Uterus (tissue), 4 donors: ENCODE measurements around the gene PLPPR5. TPM values are rescaled to one million over a fixed set of nuclear protein-coding genes. Genes with fewer than 3 reads are reported as not detected.

Experiments
- DNase-seq, 2 donors: peaks; one replicate each; pipeline ENCODE4 v3.0.0-alpha.2; 2019 to 2020
- H3K27ac ChIP-seq, 2 donors: fragments of 200-600 bp; sonication (generic); 1 replicate in 1 of 2; 2 replicates in 1 of 2; pipeline ENCODE4 v1.5.1; 2016 to 2018
- H3K27me3 ChIP-seq, 2 donors: fragments of 200-600 bp; sonication (generic); one replicate each; pipeline ENCODE4 v1.5.1; 2018 to 2019; ENCODE audit warnings: control low read depth in 1 of 2
- H3K36me3 ChIP-seq, 2 donors: fragments of 200-600 bp; sonication (generic); one replicate each; pipeline ENCODE4 v1.5.1; 2019; ENCODE audit warnings: control low read depth in 1 of 2
- H3K4me1 ChIP-seq, 2 donors: fragments of 200-600 bp; sonication (generic); one replicate each; pipeline ENCODE4 v1.5.1; 2018 to 2019; ENCODE audit warnings: control low read depth in 1 of 2
- H3K4me3 ChIP-seq, 2 donors: fragments of 200-600 bp; sonication (generic); 1 replicate in 1 of 2; 2 replicates in 1 of 2; pipeline ENCODE4 v1.5.1; 2018 to 2019; ENCODE audit warnings: mild to moderate bottlenecking in 1 of 2
- H3K9me3 ChIP-seq, 2 donors: fragments of 200-600 bp; sonication (generic); one replicate each; pipeline ENCODE4 v1.5.1; 2019; ENCODE audit warnings: control low read depth in 1 of 2
- POLR2A ChIP-seq, 2 donors: fragments of 450-650 bp; IDR thresholded peaks; one replicate each; pipeline ENCODE4 v1.6.1; 2016; ENCODE audit warnings: antibody characterized with exemption in 2 of 2, mild to moderate bottlenecking in 1 of 2, moderate library complexity in 1 of 2
- intact Hi-C: fragments of 100-400 bp; cut with DNase I; formaldehyde crosslinking; loops from one replicate; pipeline ENCODE4 v1.15.1; 2023; ENCODE audit warnings: low total_unique reads
- total RNA-seq, 4 donors: library from RNA; depleted of rRNA in 3 of 4; stranded (reverse); fragments of >200 nt in 3 of 4; gene quantifications; one replicate each; pipeline versions ENCODE4 v1.1.0 to v1.2.4, GENCODE V29; 2014 to 2023
- TF ChIP-seq, protein P1 (sequence below), 4 experiments: fragments of 200-600 bp in 2 of 4; fragments of 450-650 bp in 2 of 4; sonication (generic) in 2 of 4; IDR thresholded peaks; one replicate each; pipeline ENCODE4 v1.5.1; 2016 to 2019; ENCODE audit warnings: antibody characterized with exemption in 4 of 4, mild to moderate bottlenecking in 2 of 4, moderate library complexity in 1 of 4
- donor health status: DM: yes; HTN: yes; CAD: no.

Gene PLPPR5
- total RNA-seq, 4 donors from 2014 or later = 0.76 TPM; not detected in 3

DNA sequence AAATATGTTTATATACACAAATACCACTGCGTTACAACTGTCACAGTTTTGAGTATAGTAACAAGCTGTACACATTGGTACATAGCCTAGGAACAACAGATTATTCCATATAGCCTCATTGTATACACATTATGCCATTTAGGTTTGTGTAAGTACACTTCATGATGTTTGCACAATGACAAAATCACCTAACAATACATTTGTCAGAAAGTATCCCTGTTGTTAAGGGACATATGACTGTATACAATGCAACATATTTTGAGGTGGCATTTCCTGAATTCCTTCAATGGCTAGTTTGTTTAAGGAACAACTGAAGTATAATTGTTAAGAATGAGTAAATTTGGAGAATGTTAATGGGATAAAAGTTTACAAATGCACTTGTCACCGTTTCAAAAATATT, 19.0 kb downstream of the PLPPR5 start:
- Histone ChIP-seq H3K4me3 (no peak overlapping the region), H3K9me3 (no peaks in the 10 kb centered on the region), H3K27me3 (no peaks in the 10 kb centered on the region), H3K36me3 (no peaks in the 10 kb centered on the region), H3K4me1 (no peaks in the 10 kb centered on the region), H3K27ac (no peak overlapping the region)
- no peak for TF ChIP-seq POLR2A (IDR thresholded peaks at IDR 0.05)
- TF ChIP-seq, protein P1, sequence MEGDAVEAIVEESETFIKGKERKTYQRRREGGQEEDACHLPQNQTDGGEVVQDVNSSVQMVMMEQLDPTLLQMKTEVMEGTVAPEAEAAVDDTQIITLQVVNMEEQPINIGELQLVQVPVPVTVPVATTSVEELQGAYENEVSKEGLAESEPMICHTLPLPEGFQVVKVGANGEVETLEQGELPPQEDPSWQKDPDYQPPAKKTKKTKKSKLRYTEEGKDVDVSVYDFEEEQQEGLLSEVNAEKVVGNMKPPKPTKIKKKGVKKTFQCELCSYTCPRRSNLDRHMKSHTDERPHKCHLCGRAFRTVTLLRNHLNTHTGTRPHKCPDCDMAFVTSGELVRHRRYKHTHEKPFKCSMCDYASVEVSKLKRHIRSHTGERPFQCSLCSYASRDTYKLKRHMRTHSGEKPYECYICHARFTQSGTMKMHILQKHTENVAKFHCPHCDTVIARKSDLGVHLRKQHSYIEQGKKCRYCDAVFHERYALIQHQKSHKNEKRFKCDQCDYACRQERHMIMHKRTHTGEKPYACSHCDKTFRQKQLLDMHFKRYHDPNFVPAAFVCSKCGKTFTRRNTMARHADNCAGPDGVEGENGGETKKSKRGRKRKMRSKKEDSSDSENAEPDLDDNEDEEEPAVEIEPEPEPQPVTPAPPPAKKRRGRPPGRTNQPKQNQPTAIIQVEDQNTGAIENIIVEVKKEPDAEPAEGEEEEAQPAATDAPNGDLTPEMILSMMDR (IDR thresholded peaks at IDR 0.05) = no peak
- DNase-seq = no peak
- intact Hi-C loops = no loop called here

DNA sequence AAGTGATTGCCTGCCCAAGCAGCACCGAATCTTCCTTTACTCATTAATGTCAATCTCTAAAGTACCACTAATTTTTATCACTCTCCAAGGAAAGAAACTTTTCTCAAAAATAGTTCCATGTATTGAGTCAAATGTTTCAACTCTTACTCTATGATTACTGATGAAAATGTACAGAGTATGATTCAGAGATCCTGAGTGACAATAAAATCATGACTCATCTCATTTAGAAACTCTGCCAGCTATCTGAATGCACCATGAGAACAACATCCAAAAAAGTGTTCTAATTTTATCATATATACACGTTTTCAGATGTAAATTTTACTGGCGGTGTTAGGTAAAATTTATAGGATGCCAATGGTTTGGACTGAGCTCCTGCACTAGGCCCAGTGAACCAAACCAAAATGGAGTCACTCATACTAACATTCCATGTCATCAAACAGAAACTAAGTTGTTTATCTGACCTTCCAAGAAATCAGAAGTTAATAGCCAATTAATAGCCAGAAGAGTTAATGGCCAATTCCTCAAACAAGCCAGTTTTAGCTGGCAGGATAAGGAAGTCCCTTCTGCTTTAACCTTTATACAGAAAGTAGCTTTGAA, 22.6 kb downstream of the PLPPR5 start:
- intact Hi-C loops = no loop called here
- no peak for TF ChIP-seq POLR2A (IDR thresholded peaks at IDR 0.05)
- TF ChIP-seq, protein P1 (IDR thresholded peaks at IDR 0.05) = no peak

DNA sequence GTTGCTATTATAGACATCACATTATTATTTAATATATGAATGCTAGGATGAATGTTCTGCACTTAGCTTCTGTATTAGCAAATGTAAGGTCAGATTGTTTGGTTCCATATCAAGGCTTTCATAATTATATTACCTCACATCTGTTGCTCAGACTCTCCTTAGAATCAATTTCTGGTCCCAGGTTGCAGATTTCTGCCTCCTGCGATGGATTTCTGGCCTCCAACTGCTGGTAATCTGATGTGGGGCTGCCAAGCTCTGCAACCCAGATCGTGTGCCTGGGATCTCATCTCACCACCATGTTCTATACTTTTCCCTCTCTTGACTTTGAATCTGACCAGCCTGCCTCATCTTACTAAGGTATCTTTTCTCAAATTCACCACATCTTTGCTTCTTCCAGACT, 25.2 kb downstream of the PLPPR5 start:
- TF ChIP-seq, protein P1 (IDR thresholded peaks at IDR 0.05) = no peak
- TF ChIP-seq POLR2A (IDR thresholded peaks at IDR 0.05) = no peak
- no peak overlapping the region for H3K4me3 ChIP-seq
- DNase-seq = no peak
- no peaks in the 10 kb centered on the region for H3K9me3 ChIP-seq
- intact Hi-C loops = no loop called here
- no peaks in the 10 kb centered on the region for H3K4me1 ChIP-seq
- no peaks in the 10 kb centered on the region for H3K36me3 ChIP-seq
- no peaks in the 10 kb centered on the region for H3K27me3 ChIP-seq
- no peak overlapping the region for H3K27ac ChIP-seq

More for the DNA sequence above, 22.6 kb downstream of the PLPPR5 start:
- H3K36me3 ChIP-seq = no peaks in the 10 kb centered on the region
- H3K4me3 ChIP-seq = no peak overlapping the region
- H3K4me1 ChIP-seq = no peaks in the 10 kb centered on the region
- H3K9me3 ChIP-seq = no peaks in the 10 kb centered on the region
- no peak for DNase-seq
- no peak overlapping the region for H3K27ac ChIP-seq
- H3K27me3 ChIP-seq = no peaks in the 10 kb centered on the region

DNA sequence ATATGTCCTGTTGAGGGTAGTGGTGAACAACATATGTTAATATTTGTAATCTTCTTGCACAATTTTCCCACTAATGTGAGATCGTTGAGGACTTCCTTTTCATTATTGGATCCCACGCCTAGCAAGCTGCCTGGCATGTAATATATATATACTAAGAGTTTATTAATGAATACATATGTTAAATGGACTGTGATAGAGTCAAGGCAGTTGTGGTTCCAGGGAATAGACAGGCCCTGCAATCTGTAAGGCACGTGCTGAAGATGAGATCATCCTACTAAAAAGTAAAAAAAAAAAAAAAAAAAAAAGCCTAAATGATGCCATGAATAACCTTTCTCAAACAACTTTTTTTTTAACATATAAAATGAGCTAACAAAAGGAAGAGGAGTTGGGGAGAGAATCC, 28.9 kb downstream of the PLPPR5 start:
- DNase-seq = no peak

DNA sequence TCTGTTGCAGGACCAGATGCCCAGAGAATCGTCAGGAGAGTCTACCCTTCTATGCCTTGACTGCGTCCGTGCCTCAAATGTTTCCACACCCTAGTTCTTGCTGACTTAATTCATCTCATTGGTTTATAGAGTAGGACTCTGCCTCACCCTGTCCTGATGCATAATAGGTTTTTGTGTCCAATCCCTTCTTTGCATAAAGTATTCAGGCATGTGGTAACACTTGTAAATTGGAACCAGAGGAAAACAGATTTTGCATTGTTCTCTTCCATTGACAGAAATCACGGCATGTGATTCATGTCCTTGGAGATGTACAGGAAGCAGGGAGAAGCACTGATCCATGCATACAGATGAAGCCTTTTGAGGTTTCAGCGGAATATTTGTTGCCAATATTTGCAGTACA, 29.5 kb downstream of the PLPPR5 start:
- H3K36me3 ChIP-seq = no peaks in the 10 kb centered on the region
- no peak overlapping the region for H3K4me3 ChIP-seq
- H3K27me3 ChIP-seq = no peaks in the 10 kb centered on the region
- DNase-seq = no peak
- no peaks in the 10 kb centered on the region for H3K4me1 ChIP-seq
- intact Hi-C loops = no loop called here
- TF ChIP-seq, protein P1 (IDR thresholded peaks at IDR 0.05) = no peak
- TF ChIP-seq POLR2A (IDR thresholded peaks at IDR 0.05) = no peak
- no peak overlapping the region for H3K27ac ChIP-seq
- H3K9me3 ChIP-seq = no peaks in the 10 kb centered on the region

More for the DNA sequence above, 28.9 kb downstream of the PLPPR5 start:
- Histone ChIP-seq H3K4me3 (no peak overlapping the region), H3K27ac (no peak overlapping the region), H3K36me3 (no peaks in the 10 kb centered on the region), H3K27me3 (no peaks in the 10 kb centered on the region), H3K9me3 (no peaks in the 10 kb centered on the region), H3K4me1 (no peaks in the 10 kb centered on the region)
- intact Hi-C loops = no loop called here
- no peak for TF ChIP-seq POLR2A (IDR thresholded peaks at IDR 0.05)
- TF ChIP-seq, protein P1 (IDR thresholded peaks at IDR 0.05) = no peak
